Kidney (tissue), 14 donors: ENCODE data around the gene UBTD1. TPM values are rescaled to one million over a fixed set of nuclear protein-coding genes. Genes with fewer than 3 reads are reported as not detected.

Source experiments
- DNase-seq, 5 donors: peaks; one replicate each; pipeline ENCODE4 v3.0.0-alpha.2; 2013 to 2020
- FAIRE-seq: peaks from 2 replicates; lab custom pipeline; 2012; peaks lifted over from hg19 to GRCh38; lab: Jason Lieb, UNC
- H3K27ac ChIP-seq, 2 donors: one replicate each; pipeline ENCODE4 v1.7.0; 2013; ENCODE audit warnings: low read depth in 2 of 2, low read length in 2 of 2, inconsistent platforms in 1 of 2
- H3K27me3 ChIP-seq: one replicate; pipeline ENCODE4 v1.7.1; 2013; ENCODE audit warnings: low read length, inconsistent platforms; ENCODE audit not compliant: control insufficient read depth, insufficient read depth
- H3K36me3 ChIP-seq, 3 donors: one replicate each; pipeline versions ENCODE4 v1.7.0 to v1.7.1; 2013; ENCODE audit warnings: low read length in 3 of 3, control low read depth in 1 of 3, inconsistent platforms in 1 of 3; ENCODE audit not compliant: insufficient read depth in 3 of 3, control insufficient read depth in 2 of 3
- H3K4me1 ChIP-seq, 3 donors: one replicate each; pipeline versions ENCODE4 v1.7.0 to v1.7.1; 2013; ENCODE audit warnings: low read length in 3 of 3, inconsistent platforms in 1 of 3, low read depth in 1 of 3; ENCODE audit not compliant: control insufficient read depth in 2 of 3, insufficient read depth in 2 of 3
- H3K4me3 ChIP-seq, 3 donors: one replicate each; pipeline versions ENCODE4 v1.7.0 to v1.8.1; 2013; ENCODE audit warnings: low read length in 3 of 3, control low read depth in 1 of 3, inconsistent platforms in 1 of 3
- H3K9ac ChIP-seq, 3 donors: one replicate each; pipeline versions ENCODE4 v1.7.0 to v1.7.1; 2013; ENCODE audit warnings: low read length in 3 of 3, control low read depth in 1 of 3, inconsistent platforms in 1 of 3
- H3K9me3 ChIP-seq, 3 donors: one replicate each; pipeline versions ENCODE4 v1.7.0 to v1.7.1; 2013; ENCODE audit warnings: low read length in 3 of 3, control low read depth in 1 of 3, inconsistent platforms in 1 of 3; ENCODE audit not compliant: control insufficient read depth in 2 of 3, insufficient read depth in 1 of 3
- intact Hi-C: fragments of 100-400 bp; cut with DNase I; formaldehyde crosslinking; loops from one replicate; pipeline ENCODE4 v1.11.1; 2022
- polyA plus RNA-seq: library from polyadenylated mRNA; stranded (reverse); fragments of 350-450 nt; fragmentation: Illumina TruSeq; extraction: RNeasy Lipid Tissue Mini Kit (QIAGEN cat#74804); gene quantifications from one replicate; pipeline ENCODE4 v1.2.3, GENCODE V29; 2014; ENCODE audit warnings: low read depth, low replicate concordance; ENCODE audit not compliant: insufficient read depth
- total RNA-seq: library from RNA; stranded (reverse); fragmentation: NEBNext Ultra II Directional; extraction: Animal tissue kit (Norgen Biotek cat#: 25700); gene quantifications from one replicate; pipeline ENCODE4 v1.2.1, GENCODE V29; 2021
- TF ChIP-seq, protein P1 (sequence below): IDR thresholded peaks from 3 replicates; pipeline ENCODE4 v1.5.1; 2012; ENCODE audit warnings: mild to moderate bottlenecking, moderate library complexity, borderline replicate concordance; ENCODE audit not compliant: insufficient read depth; ENCODE audit errors: extremely low read depth
- donor health status: control.
- donor health status: control.
- donor health status: control.
- donor health status: control.
- donor health status: control.
- donor health status: DM: yes; HTN: yes; CAD: no.
- donor health status: Normal renal cell carcinoma (clear cell type).

UBTD1 gene
- total and polyA plus RNA-seq, 2 donors from 2014 or later: 17.4 to 26.1 TPM

DNA sequence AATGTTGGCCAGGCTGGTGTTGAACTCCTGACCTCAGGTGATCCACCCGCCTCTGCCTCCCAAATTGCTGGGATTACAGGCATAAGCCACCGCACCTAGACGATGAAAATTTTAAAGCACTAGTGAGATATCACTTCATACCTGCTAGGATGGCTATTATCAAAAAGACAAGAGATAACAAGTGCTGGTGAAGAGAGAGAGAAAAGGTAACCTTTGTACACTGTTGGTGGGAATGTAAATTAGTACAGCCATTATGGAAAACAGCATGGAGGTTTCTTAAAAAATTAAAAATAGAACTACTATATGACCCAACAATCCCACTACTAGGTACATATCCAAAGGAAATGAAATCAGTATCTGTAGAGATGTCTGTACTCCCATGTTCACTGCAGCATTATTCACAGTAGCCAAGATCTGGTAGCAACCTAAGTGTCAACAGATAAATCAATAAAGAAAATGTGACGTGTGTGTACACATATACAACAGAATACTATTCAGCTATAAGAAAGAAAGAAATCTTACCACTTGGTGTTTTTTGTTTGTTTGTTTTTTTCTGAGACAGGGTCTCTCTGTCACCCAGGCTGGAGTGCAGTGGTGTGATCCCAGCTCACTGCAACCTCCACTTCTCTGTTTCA lies 13.0 kb upstream of the UBTD1 start:
- no peak overlapping the region for H3K27ac ChIP-seq
- DNase-seq (no peak), FAIRE-seq (no peak)
- no peaks in the 10 kb centered on the region for H3K27me3 ChIP-seq
- peaks cover 0 to 3% (median 2%) of the 10 kb centered on the region in 3 donors for H3K4me1 ChIP-seq
- peaks cover 3 to 13% (median 4%) of the 10 kb centered on the region in 3 donors for H3K36me3 ChIP-seq
- H3K4me3 ChIP-seq: no peak overlapping the region
- H3K9me3 ChIP-seq: no peaks in the 10 kb centered on the region
- TF ChIP-seq, protein P1, sequence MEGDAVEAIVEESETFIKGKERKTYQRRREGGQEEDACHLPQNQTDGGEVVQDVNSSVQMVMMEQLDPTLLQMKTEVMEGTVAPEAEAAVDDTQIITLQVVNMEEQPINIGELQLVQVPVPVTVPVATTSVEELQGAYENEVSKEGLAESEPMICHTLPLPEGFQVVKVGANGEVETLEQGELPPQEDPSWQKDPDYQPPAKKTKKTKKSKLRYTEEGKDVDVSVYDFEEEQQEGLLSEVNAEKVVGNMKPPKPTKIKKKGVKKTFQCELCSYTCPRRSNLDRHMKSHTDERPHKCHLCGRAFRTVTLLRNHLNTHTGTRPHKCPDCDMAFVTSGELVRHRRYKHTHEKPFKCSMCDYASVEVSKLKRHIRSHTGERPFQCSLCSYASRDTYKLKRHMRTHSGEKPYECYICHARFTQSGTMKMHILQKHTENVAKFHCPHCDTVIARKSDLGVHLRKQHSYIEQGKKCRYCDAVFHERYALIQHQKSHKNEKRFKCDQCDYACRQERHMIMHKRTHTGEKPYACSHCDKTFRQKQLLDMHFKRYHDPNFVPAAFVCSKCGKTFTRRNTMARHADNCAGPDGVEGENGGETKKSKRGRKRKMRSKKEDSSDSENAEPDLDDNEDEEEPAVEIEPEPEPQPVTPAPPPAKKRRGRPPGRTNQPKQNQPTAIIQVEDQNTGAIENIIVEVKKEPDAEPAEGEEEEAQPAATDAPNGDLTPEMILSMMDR: no peak
- intact Hi-C loops: no loop called here
- no peak overlapping the region for H3K9ac ChIP-seq

GRCh38 chr10:97490592-97490991 lies 8.1 kb upstream of the UBTD1 start:
- Histone ChIP-seq H3K9me3 (no peaks in the 10 kb centered on the region), H3K4me3 (no peak overlapping the region), H3K4me1 (peaks cover 0 to 17% (median 12%) of the 10 kb centered on the region in 3 donors), H3K27ac (no peak overlapping the region), H3K27me3 (no peaks in the 10 kb centered on the region), H3K36me3 (no peaks in the 10 kb centered on the region), H3K9ac (no peak overlapping the region)
- TF ChIP-seq, protein P1: no peak
- no peak for DNase-seq
- intact Hi-C loops: no loop called here
- FAIRE-seq: no peak

- no peak overlapping the region for H3K9ac ChIP-seq
- no peak overlapping the region for H3K4me3 ChIP-seq
- DNase-seq: peak in 1 of 5 donors; percentile 7
- TF ChIP-seq, protein P1: no peak
- no peak for FAIRE-seq
- intact Hi-C loops: no loop called here
- no peaks in the 10 kb centered on the region for H3K9me3 ChIP-seq
- no peaks in the 10 kb centered on the region for H3K36me3 ChIP-seq
- H3K27ac ChIP-seq: no peak overlapping the region
- no peaks in the 10 kb centered on the region for H3K27me3 ChIP-seq
- H3K4me1 ChIP-seq: peaks cover 0 to 25% (median 12%) of the 10 kb centered on the region in 3 donors
Observed at GRCh38 chr10:97494151-97494550, 4.6 kb upstream of the UBTD1 start.
